GM06990 (cell line): ENCODE measurements around the gene ZNF430.
"Not testable (repeated sequence)": the region's sequence is repeated elsewhere in the genome, so short reads cannot be mapped to it uniquely, and the experiment has no call there.

ENCODE experiments used
- DNase-seq: peaks from one replicate; pipeline ENCODE4 v3.0.0-alpha.2; 2011; ENCODE audit not compliant: insufficient read length; ENCODE audit errors: extremely low read depth
- H3K27me3 ChIP-seq: replicated peaks from 2 replicates; pipeline ENCODE4 v1.6.0; 2011; ENCODE audit warnings: low read length; ENCODE audit not compliant: control insufficient read depth, insufficient read depth
- H3K36me3 ChIP-seq: 2 replicates; pipeline ENCODE4 v1.5.1; 2011; ENCODE audit warnings: low read length; ENCODE audit not compliant: control insufficient read depth, insufficient read depth
- H3K4me3 ChIP-seq: replicated peaks from 2 replicates; pipeline ENCODE4 v1.5.1; 2011; ENCODE audit warnings: low read depth, mild to moderate bottlenecking, control low read depth, low read length
- CTCF ChIP-seq: IDR thresholded peaks from 2 replicates; pipeline ENCODE4 v1.5.1; 2011; ENCODE audit warnings: low read length, control low read depth, mild to moderate bottlenecking, inconsistent platforms; ENCODE audit not compliant: insufficient read depth, poor library complexity, severe bottlenecking

ZNF430 gene

GRCh38 chr19:21020298-21021227 is at the start of gene ZNF430:
Gene ZNF430, plus strand, starts transcription at chr19:21020657. Its CDS starts 144 bp downstream, at chr19:21020801.
- DNase-seq = peak; percentile 92
- Histone ChIP-seq H3K4me3 (peak within 1 kb of the TSS; percentile 88), H3K27me3 (no peaks in the 10 kb centered on the region), H3K36me3 (peaks cover 3% of the 10 kb centered on the region)
- no peak for TF ChIP-seq CTCF

GRCh38 chr19:20992788-20993187 is 27.7 kb upstream of the ZNF430 start:
- H3K36me3 ChIP-seq, H3K27me3 ChIP-seq, DNase-seq, H3K4me3 ChIP-seq: not testable (repeated sequence)

DNA sequence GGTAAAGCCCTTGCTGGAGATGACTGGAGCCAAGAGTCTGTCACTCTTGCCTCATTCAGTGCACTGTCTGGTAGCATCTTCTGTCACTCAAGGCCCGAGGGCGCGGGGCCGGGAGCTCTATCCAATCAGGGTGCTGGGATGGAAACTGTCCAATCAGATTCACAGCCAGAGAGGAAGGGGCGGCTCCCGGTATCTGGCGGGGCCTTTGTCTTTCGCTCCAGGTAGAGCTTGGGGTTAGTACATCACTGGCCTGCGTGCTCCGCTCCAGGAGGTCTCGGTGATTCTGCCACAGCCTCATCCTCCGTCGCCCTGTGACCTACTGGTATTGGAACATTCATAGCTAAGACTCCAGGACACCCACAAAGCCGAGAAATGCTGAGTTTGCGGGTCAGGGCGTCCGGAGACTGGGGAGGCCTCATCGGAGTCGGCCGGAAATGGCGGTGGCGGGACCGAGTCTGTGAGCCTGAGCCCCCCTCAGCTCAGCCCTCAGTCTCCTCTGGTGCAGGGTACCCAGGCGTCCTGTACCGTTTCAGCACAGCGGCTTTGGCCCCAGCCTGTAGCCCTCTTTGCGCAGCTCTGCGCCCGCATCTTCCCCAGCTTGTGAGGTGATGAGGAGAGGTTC is 20.6 kb upstream of the ZNF430 start:
- H3K36me3 ChIP-seq = no peaks in the 10 kb centered on the region
- no peak for TF ChIP-seq CTCF
- H3K27me3 ChIP-seq = no peaks in the 10 kb centered on the region
- peak overlapping the region; percentile 70 for H3K4me3 ChIP-seq
- DNase-seq = peak; percentile 84

DNA sequence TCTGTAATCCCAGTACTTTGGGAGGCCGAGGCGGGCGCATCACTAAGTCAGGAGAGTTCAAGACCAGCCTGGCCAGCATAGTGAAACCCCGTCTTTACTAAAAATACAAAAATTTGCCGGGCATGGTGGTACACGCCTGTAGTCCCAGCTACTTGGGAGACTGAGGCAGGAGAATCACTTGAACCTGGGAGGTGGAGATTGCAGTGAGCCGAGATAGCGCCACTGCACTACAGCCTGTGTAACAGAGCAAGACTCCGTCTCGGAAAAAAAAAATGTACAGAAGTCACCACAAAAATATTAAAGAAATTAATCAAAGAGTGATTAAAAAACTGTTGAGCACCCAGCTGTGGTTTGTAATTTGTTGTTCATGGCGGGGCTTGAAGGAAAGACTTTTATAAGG is 781 bp downstream of the ZNF430 start:
- not testable (repeated sequence) for DNase-seq, H3K27me3 ChIP-seq, H3K36me3 ChIP-seq
- peak overlapping the region; percentile 88 for H3K4me3 ChIP-seq

- Histone ChIP-seq H3K27me3 (no peaks in the 10 kb centered on the region), H3K36me3 (peaks cover 3% of the 10 kb centered on the region), H3K4me3 (peak overlapping the region; percentile 88)
- no peak for DNase-seq
- TF ChIP-seq CTCF = no peak
These were observed 2.5 kb downstream of the ZNF430 start for GRCh38 chr19:21022996-21023395.

DNA sequence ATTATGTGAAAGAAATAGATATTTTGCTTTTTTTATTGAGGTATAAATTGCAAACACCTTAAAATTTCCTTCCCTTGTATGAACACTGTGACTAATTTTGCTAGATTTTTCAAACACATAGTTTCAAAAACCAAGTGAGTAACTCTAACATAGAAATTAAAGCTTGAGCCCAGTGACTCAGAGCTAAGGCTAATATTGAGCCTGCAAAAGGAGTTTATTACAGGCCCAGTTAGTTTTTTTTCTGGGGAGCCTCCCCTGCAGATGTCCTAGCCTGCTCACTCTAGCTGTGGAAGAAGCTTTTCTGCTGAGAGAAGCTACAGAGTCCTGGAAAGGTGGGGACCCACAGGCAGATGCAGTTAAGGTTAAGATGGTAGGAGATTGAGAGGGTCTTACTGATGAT is 3.4 kb downstream of the ZNF430 start:
- Histone ChIP-seq H3K36me3 (peaks cover 3% of the 10 kb centered on the region), H3K27me3 (no peaks in the 10 kb centered on the region), H3K4me3 (no peak overlapping the region)
- DNase-seq = no peak
- TF ChIP-seq CTCF = no peak
